RWPE1 (cell line): ENCODE results near the gene PLCH1.

ENCODE experiments used
- CTCF ChIA-PET: fragments of 350-600 bp; sonication (Branson Sonifier 250); formaldehyde crosslinking; extraction: SDS; loops from one replicate; lab custom pipeline; 2021; lab: Yijun Ruan, JAX
- POLR2A ChIA-PET: fragments of 400-600 bp; formaldehyde crosslinking; extraction: SDS; loops from one replicate; lab custom pipeline; 2020; ENCODE audit warnings: antibody characterized with exemption; ENCODE audit not compliant: low non-redundant PET; lab: Yijun Ruan, JAX
- DNase-seq: peaks from one replicate; pipeline ENCODE4 v3.0.0; 2012; ENCODE audit warnings: low spot score
- H3K27ac ChIP-seq: fragments of 450-650 bp; 2 replicates; pipeline ENCODE4 v1.5.1; 2017
- CTCF ChIP-seq: fragments of 450-650 bp; conservative IDR thresholded peaks from 2 replicates; pipeline ENCODE4 v1.5.1; 2017; ENCODE audit warnings: low read depth, mild to moderate bottlenecking

The PLCH1 gene

GRCh38 chr3:155369244-155369643 lies 375.6 kb downstream of the PLCH1 start:
- POLR2A ChIA-PET: no interaction called here
- no peak overlapping the region for H3K27ac ChIP-seq
- CTCF ChIA-PET: no interaction called here
- no peak for DNase-seq
- no peak for TF ChIP-seq CTCF

- CTCF ChIA-PET: interaction anchor here (0.6 to 0.9 kb wide), 2 partner anchors 13 to 726 kb away, joined by 3 to 4 read pairs; no protein-coding TSS in a partner anchor
- no peak overlapping the region for H3K27ac ChIP-seq
- POLR2A ChIA-PET: no interaction called here
- DNase-seq: no peak
- no peak for TF ChIP-seq CTCF
These were observed 376.1 kb downstream of the PLCH1 start for GRCh38 chr3:155368786-155369185.

GRCh38 chr3:155367506-155367905 lies 377.4 kb downstream of the PLCH1 start:
- no peak for DNase-seq
- POLR2A ChIA-PET: no interaction called here
- CTCF ChIA-PET: no interaction called here
- no peak overlapping the region for H3K27ac ChIP-seq
- TF ChIP-seq CTCF: no peak

GRCh38 chr3:155365178-155365783 lies 379.6 kb downstream of the PLCH1 start:
- no peak for DNase-seq
- H3K27ac ChIP-seq: no peak overlapping the region
- TF ChIP-seq CTCF: no peak
- ChIA-PET CTCF (interaction anchor here (0.6 kb wide), 1 partner anchor 199 kb away, joined by 4 read pairs; no protein-coding TSS in a partner anchor), POLR2A (no interaction called here)

DNA sequence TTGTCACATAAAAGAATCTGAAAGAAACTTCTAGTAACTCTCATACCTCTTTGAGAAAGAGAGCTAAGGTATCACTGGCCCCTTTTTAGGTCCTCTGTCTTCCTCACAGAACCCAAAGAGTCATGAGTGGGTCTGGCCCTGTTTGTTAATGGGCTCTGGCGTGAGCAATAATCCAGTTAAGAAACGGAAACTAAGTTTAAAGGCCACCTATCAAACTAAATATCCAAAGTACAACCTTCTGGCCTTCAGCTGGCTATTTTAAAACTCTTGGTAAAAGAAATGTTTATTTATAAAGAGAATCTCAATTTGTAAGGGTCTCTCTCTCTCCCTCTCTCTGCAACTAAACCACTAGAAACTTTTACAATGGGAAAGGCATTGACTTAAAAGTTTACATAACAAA lies 380.4 kb downstream of the PLCH1 start:
- no peak for TF ChIP-seq CTCF
- ChIA-PET POLR2A (no interaction called here), CTCF (no interaction called here)
- no peak overlapping the region for H3K27ac ChIP-seq
- no peak for DNase-seq

- no peak overlapping the region for H3K27ac ChIP-seq
- ChIA-PET POLR2A (no interaction called here), CTCF (interaction anchor here (0.6 kb wide), 1 partner anchor 337 kb away, joined by 5 read pairs; no protein-coding TSS in a partner anchor)
- DNase-seq: no peak
- no peak for TF ChIP-seq CTCF
These were observed 381.2 kb downstream of the PLCH1 start for GRCh38 chr3:155363690-155364070.
